ENCODE results near the gene UQCR11.

DNA sequence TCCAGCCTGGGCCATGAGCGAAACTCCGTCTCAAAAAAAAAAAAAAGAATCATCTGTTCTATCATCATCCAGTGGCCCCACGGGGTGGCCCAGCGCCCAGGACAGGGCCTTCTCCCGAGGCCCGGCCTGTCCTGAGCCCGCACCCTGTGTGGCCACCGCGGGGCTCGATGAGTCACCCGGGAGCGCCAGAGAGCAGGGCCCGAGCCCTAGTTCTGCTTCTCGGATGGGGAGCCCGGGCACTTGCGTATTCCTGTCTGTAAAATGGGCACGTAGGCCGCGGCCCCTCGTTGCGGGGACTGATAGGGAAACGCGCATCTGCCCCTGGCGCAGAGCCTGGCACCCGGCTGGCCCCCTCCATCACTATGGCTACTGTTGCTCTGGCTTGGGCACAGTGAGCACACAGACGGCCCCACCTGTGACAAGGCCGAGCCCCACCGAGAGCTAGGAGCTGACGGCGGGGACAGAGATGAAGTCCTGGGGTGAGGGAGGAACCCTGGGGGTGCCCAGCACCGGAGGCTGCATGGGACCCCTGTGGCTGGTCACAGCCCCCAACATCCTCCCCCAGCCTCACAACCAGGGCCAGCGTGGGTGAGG, 21.3 kb upstream of the UQCR11 start:
- TF ChIP-seq, protein P1, sequence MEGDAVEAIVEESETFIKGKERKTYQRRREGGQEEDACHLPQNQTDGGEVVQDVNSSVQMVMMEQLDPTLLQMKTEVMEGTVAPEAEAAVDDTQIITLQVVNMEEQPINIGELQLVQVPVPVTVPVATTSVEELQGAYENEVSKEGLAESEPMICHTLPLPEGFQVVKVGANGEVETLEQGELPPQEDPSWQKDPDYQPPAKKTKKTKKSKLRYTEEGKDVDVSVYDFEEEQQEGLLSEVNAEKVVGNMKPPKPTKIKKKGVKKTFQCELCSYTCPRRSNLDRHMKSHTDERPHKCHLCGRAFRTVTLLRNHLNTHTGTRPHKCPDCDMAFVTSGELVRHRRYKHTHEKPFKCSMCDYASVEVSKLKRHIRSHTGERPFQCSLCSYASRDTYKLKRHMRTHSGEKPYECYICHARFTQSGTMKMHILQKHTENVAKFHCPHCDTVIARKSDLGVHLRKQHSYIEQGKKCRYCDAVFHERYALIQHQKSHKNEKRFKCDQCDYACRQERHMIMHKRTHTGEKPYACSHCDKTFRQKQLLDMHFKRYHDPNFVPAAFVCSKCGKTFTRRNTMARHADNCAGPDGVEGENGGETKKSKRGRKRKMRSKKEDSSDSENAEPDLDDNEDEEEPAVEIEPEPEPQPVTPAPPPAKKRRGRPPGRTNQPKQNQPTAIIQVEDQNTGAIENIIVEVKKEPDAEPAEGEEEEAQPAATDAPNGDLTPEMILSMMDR (optimal IDR thresholded peaks at IDR 0.05 in 1 of 3, IDR thresholded peaks at IDR 0.05 in 1 of 3, conservative IDR thresholded peaks at IDR 0.05 in 1 of 3; ENCODE audit: extremely low read depth in 1 of 3, insufficient read depth in 2 of 3, low read length in 3 of 3) = no peak
- TF ChIP-seq EZH2 (IDR thresholded peaks at IDR 0.05; ENCODE audit: low read length) = no peak
